ENCODE data around the gene GRHL1. TPM values are rescaled to one million over a fixed set of nuclear protein-coding genes. Genes with fewer than 3 reads are reported as not detected.

GRHL1 gene
- total and polyA plus RNA-seq, 2 donors (not counting 1 experiment from before 2014, with no cell fraction given): 0.25 to 0.76 TPM

DNA sequence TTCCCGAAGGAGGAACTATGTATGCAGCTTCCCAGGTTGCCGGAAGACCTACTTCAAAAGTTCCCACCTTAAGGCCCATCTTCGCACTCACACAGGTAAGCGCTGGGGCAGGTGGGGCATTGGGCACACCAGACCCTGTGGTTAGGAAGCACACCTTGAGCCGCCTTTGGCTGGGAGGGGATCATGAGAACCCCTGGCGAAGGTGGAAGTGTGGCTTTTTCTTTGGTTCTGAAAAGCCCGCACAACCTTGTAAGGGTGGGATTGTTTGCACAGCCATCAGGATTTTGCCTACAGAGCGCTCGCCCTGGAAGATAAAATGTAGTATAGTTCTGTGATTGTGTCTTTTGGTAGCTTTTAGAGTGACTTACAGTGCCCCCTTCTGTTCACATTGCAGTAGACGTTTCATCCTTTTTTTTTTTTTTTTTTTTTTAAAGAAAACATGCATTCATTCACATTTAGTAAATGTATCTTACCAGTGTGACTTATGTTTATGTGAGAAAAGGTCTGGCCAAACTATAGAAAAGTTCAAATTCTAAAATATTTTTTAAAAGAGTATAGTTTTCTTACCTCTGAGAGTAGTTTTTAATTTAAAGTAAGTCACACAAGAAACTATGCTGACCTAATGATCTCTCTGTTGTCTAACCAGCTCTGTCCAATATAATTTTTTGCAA lies 97.1 kb downstream of the GRHL1 start:
- no peaks in the 10 kb centered on the region for H3K27me3 ChIP-seq (replicated peaks in 1 of 4; ENCODE audit: control extremely low read depth in 1 of 4, control insufficient read depth in 3 of 4, insufficient read depth in 4 of 4, low read length in 3 of 4)
- no peak overlapping the region for H3K4me3 ChIP-seq (ENCODE audit: control extremely low read depth in 1 of 5, extremely low read depth in 1 of 5, insufficient read depth in 1 of 5, low read depth in 2 of 5, low read length in 4 of 5)
- H3K4me2 ChIP-seq (replicated peaks; ENCODE audit: low read depth, low read length, poor library complexity, severe bottlenecking): no peak overlapping the region
- H3K36me3 ChIP-seq (replicated peaks in 1 of 2; ENCODE audit: control extremely low read depth in 1 of 2, control insufficient read depth in 1 of 2, extremely low read depth in 1 of 2, insufficient read depth in 2 of 2, low read length in 1 of 2): peaks cover 5 to 59% of the 10 kb centered on the region in 2 experiments
- H3K79me2 ChIP-seq (ENCODE audit: control insufficient read depth, insufficient read depth, low read length): peaks cover 11% of the 10 kb centered on the region
- peaks cover 3 to 8% of the 10 kb centered on the region in 2 donors for H3K4me1 ChIP-seq (ENCODE audit: control insufficient read depth in 2 of 2, insufficient read depth in 2 of 2, low read length in 2 of 2)
- H3K9me3 ChIP-seq (ENCODE audit: control extremely low read depth in 1 of 3, control insufficient read depth in 2 of 3, insufficient read depth in 1 of 3, low read length in 2 of 3): peaks cover 0 to 8% (median 0%) of the 10 kb centered on the region in 3 donors
- TF ChIP-seq, protein P1, sequence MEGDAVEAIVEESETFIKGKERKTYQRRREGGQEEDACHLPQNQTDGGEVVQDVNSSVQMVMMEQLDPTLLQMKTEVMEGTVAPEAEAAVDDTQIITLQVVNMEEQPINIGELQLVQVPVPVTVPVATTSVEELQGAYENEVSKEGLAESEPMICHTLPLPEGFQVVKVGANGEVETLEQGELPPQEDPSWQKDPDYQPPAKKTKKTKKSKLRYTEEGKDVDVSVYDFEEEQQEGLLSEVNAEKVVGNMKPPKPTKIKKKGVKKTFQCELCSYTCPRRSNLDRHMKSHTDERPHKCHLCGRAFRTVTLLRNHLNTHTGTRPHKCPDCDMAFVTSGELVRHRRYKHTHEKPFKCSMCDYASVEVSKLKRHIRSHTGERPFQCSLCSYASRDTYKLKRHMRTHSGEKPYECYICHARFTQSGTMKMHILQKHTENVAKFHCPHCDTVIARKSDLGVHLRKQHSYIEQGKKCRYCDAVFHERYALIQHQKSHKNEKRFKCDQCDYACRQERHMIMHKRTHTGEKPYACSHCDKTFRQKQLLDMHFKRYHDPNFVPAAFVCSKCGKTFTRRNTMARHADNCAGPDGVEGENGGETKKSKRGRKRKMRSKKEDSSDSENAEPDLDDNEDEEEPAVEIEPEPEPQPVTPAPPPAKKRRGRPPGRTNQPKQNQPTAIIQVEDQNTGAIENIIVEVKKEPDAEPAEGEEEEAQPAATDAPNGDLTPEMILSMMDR (IDR thresholded peaks at IDR 0.05): peak; percentile 81
- TF ChIP-seq EZH2 (IDR thresholded peaks at IDR 0.05; ENCODE audit: borderline replicate concordance, insufficient read depth, low read depth, low read length, poor library complexity, severe bottlenecking): no peak
- Mint-ChIP-seq H3K27ac (no peak overlapping the region), H3K4me1 (peaks cover 15% of the 10 kb centered on the region), H3K27me3 (no peaks in the 10 kb centered on the region), H3K4me3 (no peak overlapping the region), H3K9me3 (ENCODE audit: insufficient read depth) (no peaks in the 10 kb centered on the region)
- H3K9ac ChIP-seq (ENCODE audit: low read length): no peak overlapping the region
- ChIA-PET POLR2A (interaction anchor here (0.6 to 1.7 kb wide), 4 partner anchors 21 to 234 kb away, joined by 3 to 6 read pairs (median 4); no protein-coding TSS in a partner anchor), CTCF (interaction anchor here (0.8 to 12.6 kb wide), 23 partner anchors 9 to 905 kb away, joined by 3 to 319 read pairs (median 7); partner anchors contain the start of gene TAF1B)
- ATAC-seq (ENCODE audit: low read depth): no peak
- intact Hi-C loops (cut with micrococcal nuclease): loop anchor here (1.0 to 10.0 kb wide), 4 partner anchors 64 to 1214 kb away; partner anchors contain the start of genes KIDINS220 and SLC66A3
- H3K27ac ChIP-seq (ENCODE audit: low read length in 2 of 2): no peak overlapping the region
- H2AFZ ChIP-seq (ENCODE audit: insufficient read depth, low read depth, low read length, poor library complexity, severe bottlenecking): no peak overlapping the region
- peak; percentile 76 for DNase-seq
- peaks cover 38% of the 10 kb centered on the region for H4K20me1 ChIP-seq (ENCODE audit: control insufficient read depth, insufficient read depth, low read length, poor library complexity, severe bottlenecking)
- 82% methylated on average over 8 of the region's 10 CpGs for WGBS (ENCODE audit: insufficient coverage)

Other genes with a start within 250 kb of the GRHL1 start
- gene TAF1B, start 108.2 kb upstream of the GRHL1 start, total RNA-seq: 21.8 and 25.5 TPM in 2 replicates
- 4.5 and 4.8 TPM in 2 replicates for gene TAF1B, start 108.2 kb upstream of the GRHL1 start, polyA plus RNA-seq
- 16.2 and 20.8 TPM in 2 replicates for gene KLF11, start 91.9 kb downstream of the GRHL1 start, total RNA-seq
- 46.6 and 48.4 TPM in 2 replicates for gene KLF11, start 91.9 kb downstream of the GRHL1 start, polyA plus RNA-seq
- not detected in 2 replicates for gene CYS1, start 128.7 kb downstream of the GRHL1 start, total RNA-seq
- gene CYS1, start 128.7 kb downstream of the GRHL1 start, polyA plus RNA-seq: not detected in 2 replicates
- gene RRM2, start 171.0 kb downstream of the GRHL1 start, total RNA-seq: 1.2 and 1.3 TPM in 2 replicates
- gene RRM2, start 171.0 kb downstream of the GRHL1 start, polyA plus RNA-seq: 0.84 and 3.3 TPM in 2 replicates